ENCODE data around the gene ATF4.

The ATF4 gene

GRCh38 chr22:39534591-39535356 lies 14.4 kb downstream of the ATF4 start:
- TF ChIP-seq CTCF (IDR thresholded peaks at IDR 0.05; ENCODE audit: low read depth, low read length, missing control alignments): peak; percentile 82
- in situ Hi-C loops (cut with HindIII; ENCODE audit: low sequenced_read_pairs): no loop called here
- H3K4me3 ChIP-seq (ENCODE audit: low read depth, low read length): peak overlapping the region; percentile 3
- DNase-seq (ENCODE audit: low read depth): no peak

- no peak for TF ChIP-seq CTCF (IDR thresholded peaks at IDR 0.05; ENCODE audit: low read depth, low read length, missing control alignments)
- H3K4me3 ChIP-seq (ENCODE audit: low read depth, low read length): no peak overlapping the region
- in situ Hi-C loops (cut with HindIII; ENCODE audit: low sequenced_read_pairs): no loop called here
Observed at GRCh38 chr22:39535357-39535725, 15.0 kb downstream of the ATF4 start.

GRCh38 chr22:39535831-39536449 lies 15.6 kb downstream of the ATF4 start:
- TF ChIP-seq CTCF (IDR thresholded peaks at IDR 0.05; ENCODE audit: low read depth, low read length, missing control alignments): no peak
- no peak for DNase-seq (ENCODE audit: low read depth)
- H3K4me3 ChIP-seq (ENCODE audit: low read depth, low read length): no peak overlapping the region
- in situ Hi-C loops (cut with HindIII; ENCODE audit: low sequenced_read_pairs): no loop called here

More at GRCh38 chr22:39535357-39535725, 15.0 kb downstream of the ATF4 start:
- no peak for DNase-seq (ENCODE audit: low read depth)

GRCh38 chr22:39536711-39537110 lies 16.3 kb downstream of the ATF4 start:
- TF ChIP-seq CTCF (IDR thresholded peaks at IDR 0.05; ENCODE audit: low read depth, low read length, missing control alignments): no peak
- in situ Hi-C loops (cut with HindIII; ENCODE audit: low sequenced_read_pairs): no loop called here
- no peak for DNase-seq (ENCODE audit: low read depth)
- no peak overlapping the region for H3K4me3 ChIP-seq (ENCODE audit: low read depth, low read length)

GRCh38 chr22:39537975-39538374 lies 17.6 kb downstream of the ATF4 start:
- DNase-seq (ENCODE audit: low read depth): no peak
- in situ Hi-C loops (cut with HindIII; ENCODE audit: low sequenced_read_pairs): no loop called here
- TF ChIP-seq CTCF (IDR thresholded peaks at IDR 0.05; ENCODE audit: low read depth, low read length, missing control alignments): no peak
- no peak overlapping the region for H3K4me3 ChIP-seq (ENCODE audit: low read depth, low read length)

- in situ Hi-C loops (cut with HindIII; ENCODE audit: low sequenced_read_pairs): no loop called here
- no peak for DNase-seq (ENCODE audit: low read depth)
- TF ChIP-seq CTCF (IDR thresholded peaks at IDR 0.05; ENCODE audit: low read depth, low read length, missing control alignments): peak; percentile 62
- no peak overlapping the region for H3K4me3 ChIP-seq (ENCODE audit: low read depth, low read length)
Observed at GRCh38 chr22:39543095-39543494, 22.7 kb downstream of the ATF4 start.
